Tibial nerve (tissue), 4 donors: ENCODE results near the gene GPR183. TPM values are rescaled to one million over a fixed set of nuclear protein-coding genes. Genes with fewer than 3 reads are reported as not detected.

Source experiments
- DNase-seq, 2 donors: peaks; one replicate each; pipeline ENCODE4 v3.0.0-alpha.2; 2019; ENCODE audit warnings: low spot score in 2 of 2
- H3K27ac ChIP-seq, 4 donors: fragments of 200-600 bp; sonication (generic) in 3 of 4; one replicate each; pipeline ENCODE4 v1.5.1; 2017 to 2019; ENCODE audit warnings: mild to moderate bottlenecking in 1 of 4
- H3K27me3 ChIP-seq, 2 donors: fragments of 200-600 bp; sonication (generic) in 1 of 2; one replicate each; pipeline versions ENCODE4 v1.5.1 to v1.6.0; 2017 to 2019
- H3K36me3 ChIP-seq, 3 donors: fragments of 200-600 bp; sonication (generic); one replicate each; pipeline ENCODE4 v1.5.1; 2018 to 2019
- H3K4me1 ChIP-seq, 4 donors: fragments of 200-600 bp; sonication (generic) in 3 of 4; one replicate each; pipeline ENCODE4 v1.5.1; 2017 to 2019
- H3K4me3 ChIP-seq, 4 donors: fragments of 200-600 bp; sonication (generic) in 3 of 4; one replicate each; pipeline ENCODE4 v1.5.1; 2017 to 2019; ENCODE audit warnings: mild to moderate bottlenecking in 1 of 4, moderate library complexity in 1 of 4
- H3K9me3 ChIP-seq, 4 donors: fragments of 200-600 bp; sonication (generic) in 3 of 4; one replicate each; pipeline ENCODE4 v1.5.1; 2017 to 2019
- EP300 ChIP-seq, 2 donors: sonication (generic); formaldehyde crosslinking; IDR thresholded peaks; one replicate each; pipeline ENCODE4 v1.6.1; 2017; ENCODE audit warnings: antibody characterized with exemption in 2 of 2, mild to moderate bottlenecking in 1 of 2
- POLR2A ChIP-seq, 2 donors: fragments of 450-650 bp; IDR thresholded peaks; one replicate each; pipeline ENCODE4 v1.6.1; 2017; ENCODE audit warnings: antibody characterized with exemption in 2 of 2, mild to moderate bottlenecking in 2 of 2, moderate library complexity in 2 of 2
- WGBS, 2 donors: methylation state at CpG; one replicate each; pipeline ENCODE4 v1.1.5; 2018; 5-methylcytosine and 5-hydroxymethylcytosine counted together
- total RNA-seq, 4 donors: library from RNA; depleted of rRNA; stranded (reverse); fragments of >200 nt; gene quantifications; one replicate each; pipeline ENCODE4 v1.1.0, GENCODE V29; 2016
- TF ChIP-seq, protein P1 (sequence below), 5 experiments: fragments of 200-600 bp in 3 of 5; fragments of 450-650 bp in 2 of 5; sonication (generic) in 3 of 5; IDR thresholded peaks; one replicate each; pipeline ENCODE4 v1.5.1; 2016 to 2019; ENCODE audit warnings: antibody characterized with exemption in 5 of 5, mild to moderate bottlenecking in 3 of 5, moderate library complexity in 2 of 5

GPR183 gene
- total RNA-seq, 4 donors from 2014 or later = 6.3 to 20.4 (median 13.1) TPM

DNA sequence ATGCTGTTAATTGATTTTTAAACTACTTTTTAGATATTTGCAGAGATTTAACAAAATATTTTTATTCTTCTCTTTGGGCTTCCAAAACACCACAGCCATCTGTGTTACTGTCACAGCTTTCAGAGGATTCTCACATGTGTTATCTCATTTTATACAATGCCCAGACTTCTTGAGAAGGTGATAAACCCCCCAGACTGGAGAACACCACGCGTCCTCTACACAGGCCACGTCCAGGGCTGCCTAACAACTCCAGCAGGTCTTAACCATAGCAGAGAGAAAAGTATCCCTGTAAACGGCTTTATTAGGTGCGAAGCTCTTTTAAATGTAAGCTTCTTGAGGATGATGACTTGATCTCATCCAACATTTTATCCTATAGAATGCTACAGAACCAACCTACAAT, 2.0 kb downstream of the GPR183 start:
- H3K4me3 ChIP-seq = peak overlapping the region in 2 of 4 donors; percentile 35 to 41
- H3K27ac ChIP-seq = peak overlapping the region in 3 of 4 donors; percentile 74 to 84 (median 76)
- TF ChIP-seq POLR2A (IDR thresholded peaks at IDR 0.05) (no peak), EP300 (IDR thresholded peaks at IDR 0.05) (no peak)
- TF ChIP-seq, protein P1, sequence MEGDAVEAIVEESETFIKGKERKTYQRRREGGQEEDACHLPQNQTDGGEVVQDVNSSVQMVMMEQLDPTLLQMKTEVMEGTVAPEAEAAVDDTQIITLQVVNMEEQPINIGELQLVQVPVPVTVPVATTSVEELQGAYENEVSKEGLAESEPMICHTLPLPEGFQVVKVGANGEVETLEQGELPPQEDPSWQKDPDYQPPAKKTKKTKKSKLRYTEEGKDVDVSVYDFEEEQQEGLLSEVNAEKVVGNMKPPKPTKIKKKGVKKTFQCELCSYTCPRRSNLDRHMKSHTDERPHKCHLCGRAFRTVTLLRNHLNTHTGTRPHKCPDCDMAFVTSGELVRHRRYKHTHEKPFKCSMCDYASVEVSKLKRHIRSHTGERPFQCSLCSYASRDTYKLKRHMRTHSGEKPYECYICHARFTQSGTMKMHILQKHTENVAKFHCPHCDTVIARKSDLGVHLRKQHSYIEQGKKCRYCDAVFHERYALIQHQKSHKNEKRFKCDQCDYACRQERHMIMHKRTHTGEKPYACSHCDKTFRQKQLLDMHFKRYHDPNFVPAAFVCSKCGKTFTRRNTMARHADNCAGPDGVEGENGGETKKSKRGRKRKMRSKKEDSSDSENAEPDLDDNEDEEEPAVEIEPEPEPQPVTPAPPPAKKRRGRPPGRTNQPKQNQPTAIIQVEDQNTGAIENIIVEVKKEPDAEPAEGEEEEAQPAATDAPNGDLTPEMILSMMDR (IDR thresholded peaks at IDR 0.05) = no peak
- no peaks in the 10 kb centered on the region for H3K27me3 ChIP-seq
- 62 to 81% methylated on average over 5 of the region's 5 CpGs for WGBS, 2 donors
- H3K36me3 ChIP-seq = no peaks in the 10 kb centered on the region
- peaks cover 0 to 9% (median 4%) of the 10 kb centered on the region in 4 donors for H3K4me1 ChIP-seq
- no peaks in the 10 kb centered on the region for H3K9me3 ChIP-seq
- no peak for DNase-seq

DNA sequence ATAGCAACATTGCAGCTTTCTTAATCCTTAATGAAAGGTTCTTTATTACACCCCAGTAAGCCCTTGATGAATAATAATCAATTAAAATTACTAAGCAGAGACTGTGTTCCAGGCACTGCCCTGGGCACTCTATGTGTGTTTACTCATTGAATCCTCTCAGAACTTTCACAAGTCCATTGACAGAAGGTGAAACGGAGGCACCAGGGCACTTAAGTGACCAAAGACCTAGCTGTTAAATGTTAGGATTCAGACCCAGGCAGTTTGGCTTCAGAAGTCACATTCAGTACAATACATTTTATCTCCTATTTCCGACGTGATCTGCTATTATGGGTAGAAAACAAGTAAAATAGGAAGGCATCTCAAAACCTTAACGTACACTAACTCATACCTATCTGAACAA, 2.7 kb downstream of the GPR183 start:
- Histone ChIP-seq H3K27me3 (no peaks in the 10 kb centered on the region), H3K9me3 (no peaks in the 10 kb centered on the region), H3K36me3 (no peaks in the 10 kb centered on the region), H3K27ac (peak overlapping the region in 3 of 4 donors; percentile 74 to 84 (median 76)), H3K4me3 (peak overlapping the region in 2 of 4 donors; percentile 17 to 35), H3K4me1 (peaks cover 0 to 9% (median 2%) of the 10 kb centered on the region in 4 donors)
- no peak for TF ChIP-seq EP300 (IDR thresholded peaks at IDR 0.05)
- DNase-seq = no peak
- 82 to 83% methylated on average over 4 of the region's 4 CpGs for WGBS, 2 donors

DNA sequence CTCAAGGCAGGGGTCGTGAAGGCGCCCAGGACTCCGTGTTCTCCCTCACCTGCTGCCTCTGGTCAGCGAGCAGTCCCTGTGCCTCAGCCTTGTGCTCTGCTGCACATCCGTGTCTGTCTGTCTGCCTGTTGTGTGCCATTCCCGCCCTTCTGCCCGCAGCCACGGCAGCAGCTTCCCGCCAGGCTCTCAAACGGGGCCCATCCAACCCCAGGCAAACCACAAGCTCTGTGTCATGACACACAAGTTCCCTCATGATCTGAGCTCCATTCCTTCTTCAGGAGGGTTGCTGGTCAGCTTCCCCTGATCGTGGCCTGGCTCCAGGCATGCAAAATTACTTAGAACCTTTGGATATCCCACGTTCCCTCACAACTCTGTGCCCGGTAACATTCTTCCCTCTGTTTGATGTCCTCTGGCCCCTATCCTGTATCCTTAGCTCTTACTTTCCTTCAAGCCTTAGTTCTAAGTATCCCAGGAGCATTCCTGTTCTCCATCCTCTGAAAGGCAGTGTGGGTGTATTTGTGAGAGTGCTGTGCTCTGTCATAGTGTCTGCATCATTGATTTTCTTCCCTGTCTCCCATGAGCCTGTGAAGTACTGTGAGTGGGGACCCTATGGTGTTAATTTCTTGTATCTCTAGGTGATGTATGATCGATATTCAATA, 3.2 kb downstream of the GPR183 start:
- Histone ChIP-seq H3K4me1 (peaks cover 0 to 9% (median 0%) of the 10 kb centered on the region in 4 donors), H3K36me3 (no peaks in the 10 kb centered on the region), H3K4me3 (peak overlapping the region in 2 of 4 donors; percentile 17 to 35), H3K27me3 (no peaks in the 10 kb centered on the region), H3K9me3 (no peaks in the 10 kb centered on the region), H3K27ac (peak overlapping the region in 2 of 4 donors; percentile 74 to 76)
- peak in 1 of 2 donors; percentile 49 for TF ChIP-seq EP300 (IDR thresholded peaks at IDR 0.05)
- TF ChIP-seq, protein P1 (IDR thresholded peaks at IDR 0.05) = no peak
- TF ChIP-seq POLR2A (IDR thresholded peaks at IDR 0.05) = no peak
- no peak for DNase-seq
- WGBS, 2 donors = 82 to 85% methylated on average over 14 of the region's 14 CpGs

DNA sequence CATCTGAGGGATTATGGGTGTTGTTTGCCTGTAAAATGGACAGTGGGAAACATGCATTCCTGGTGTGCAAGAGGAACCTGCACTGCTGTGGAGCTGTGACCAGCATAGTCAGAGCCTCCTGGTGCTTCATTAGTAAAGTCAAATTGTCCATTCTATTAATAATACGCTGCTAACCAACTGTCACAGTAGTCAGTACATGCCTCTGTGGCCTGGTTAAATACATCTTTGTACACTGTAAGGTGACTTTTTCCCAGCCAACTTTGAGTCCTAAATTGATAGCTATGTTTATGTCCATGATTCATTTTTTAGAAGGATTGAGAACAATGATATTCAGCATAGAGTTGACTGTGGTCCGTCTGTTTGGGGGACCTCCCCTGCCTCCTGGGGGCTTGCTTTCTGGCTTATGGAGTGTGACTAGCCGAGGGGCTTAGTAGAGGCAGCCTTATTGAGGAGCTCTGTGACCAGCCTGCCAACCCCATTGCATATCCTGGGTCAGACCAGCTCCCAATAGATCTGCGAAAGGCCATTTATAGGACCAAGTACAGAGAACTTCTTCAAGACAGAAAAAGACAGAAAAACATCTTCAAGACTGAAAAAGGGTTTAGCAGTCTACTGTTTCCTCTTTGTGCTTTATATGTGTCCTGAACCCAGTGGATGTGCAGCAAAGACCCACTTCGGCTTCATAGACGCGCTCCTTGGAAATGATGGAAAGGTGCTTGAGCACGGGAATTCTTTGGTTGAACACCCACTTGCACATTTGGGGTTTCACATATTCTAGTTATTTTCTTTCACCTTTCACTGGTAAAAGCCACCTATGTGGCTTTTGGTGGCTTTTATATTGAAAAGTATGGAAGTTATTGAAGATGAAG, 4.3 kb downstream of the GPR183 start:
- 90 to 93% methylated on average over 8 of the region's 8 CpGs for WGBS, 2 donors

DNA sequence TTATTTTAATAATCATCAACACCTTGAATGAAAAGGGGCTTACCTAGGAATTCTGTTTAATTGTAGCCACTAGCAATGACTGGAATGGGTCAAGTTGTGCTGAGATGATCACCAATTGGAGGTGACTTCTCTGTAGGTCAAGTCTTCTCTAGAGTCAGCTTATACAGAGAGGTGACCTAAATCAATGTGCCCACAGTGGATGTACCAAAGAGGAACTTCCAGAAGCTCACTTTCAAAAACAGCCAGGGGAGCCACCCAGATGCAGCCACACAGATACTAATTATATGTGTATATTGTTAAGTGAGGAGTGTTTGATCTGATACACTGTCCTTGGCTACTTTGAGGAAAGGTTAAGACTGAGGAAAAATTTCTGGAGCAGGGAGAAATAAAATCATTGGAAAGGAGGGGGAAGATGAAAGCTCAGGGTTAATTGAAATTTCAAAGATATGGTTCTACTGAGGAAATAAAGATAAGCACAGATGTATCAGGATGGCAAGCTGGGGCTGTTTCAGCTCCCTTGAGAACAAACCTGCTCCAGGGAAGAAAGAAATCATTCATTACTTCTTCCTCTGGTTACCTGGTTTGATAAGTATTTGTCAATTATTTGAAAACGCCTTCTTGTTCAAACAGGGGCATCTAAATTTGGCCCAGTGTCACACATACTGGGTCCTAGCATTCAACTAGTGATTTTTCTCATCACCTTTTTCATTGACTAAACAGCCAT, 5.1 kb downstream of the GPR183 start:
- H3K4me1 ChIP-seq = no peaks in the 10 kb centered on the region

More for the DNA sequence above, 4.3 kb downstream of the GPR183 start:
- peak overlapping the region in 1 of 4 donors; percentile 17 for H3K4me3 ChIP-seq
- peak overlapping the region in 1 of 4 donors; percentile 43 for H3K27ac ChIP-seq
- H3K9me3 ChIP-seq = no peaks in the 10 kb centered on the region
- TF ChIP-seq POLR2A (IDR thresholded peaks at IDR 0.05) (no peak), EP300 (IDR thresholded peaks at IDR 0.05) (no peak)
- TF ChIP-seq, protein P1 (IDR thresholded peaks at IDR 0.05) = no peak
- no peaks in the 10 kb centered on the region for H3K36me3 ChIP-seq
- DNase-seq = no peak
- peaks cover 0 to 4% (median 0%) of the 10 kb centered on the region in 4 donors for H3K4me1 ChIP-seq
- no peaks in the 10 kb centered on the region for H3K27me3 ChIP-seq

More for the DNA sequence above, 5.1 kb downstream of the GPR183 start:
- 88 to 90% methylated on average over 1 of the region's 1 CpG for WGBS, 2 donors
- no peaks in the 10 kb centered on the region for H3K9me3 ChIP-seq
- no peaks in the 10 kb centered on the region for H3K36me3 ChIP-seq
- no peaks in the 10 kb centered on the region for H3K27me3 ChIP-seq
- TF ChIP-seq EP300 (IDR thresholded peaks at IDR 0.05) (no peak), POLR2A (IDR thresholded peaks at IDR 0.05) (no peak)
- TF ChIP-seq, protein P1 (IDR thresholded peaks at IDR 0.05) = no peak
- H3K4me3 ChIP-seq = no peak overlapping the region
- peak overlapping the region in 1 of 4 donors; percentile 43 for H3K27ac ChIP-seq
- no peak for DNase-seq
